ENCODE results near the gene FCMR. TPM values are rescaled to one million over a fixed set of nuclear protein-coding genes. Genes with fewer than 3 reads are reported as not detected.

FCMR gene
- total RNA-seq, 1 donor from 2014 or later, result 8.4 TPM

- peaks cover 2% of the 10 kb centered on the region for H3K27me3 Mint-ChIP-seq (ENCODE audit: unreplicated experiment)
- no peaks in the 10 kb centered on the region for H3K36me3 Mint-ChIP-seq (ENCODE audit: low read depth, unreplicated experiment)
- no peaks in the 10 kb centered on the region for H3K4me1 Mint-ChIP-seq (ENCODE audit: unreplicated experiment)
- no peak for DNase-seq (ENCODE audit: low spot score)
- H3K27ac Mint-ChIP-seq (ENCODE audit: unreplicated experiment), result no peak overlapping the region
- H3K9me3 Mint-ChIP-seq (ENCODE audit: unreplicated experiment), result no peaks in the 10 kb centered on the region
- H3K4me3 Mint-ChIP-seq (ENCODE audit: unreplicated experiment), result no peak overlapping the region
- TF ChIP-seq CTCF (IDR thresholded peaks at IDR 0.05; ENCODE audit: unreplicated experiment), result no peak
These were observed 10.4 kb upstream of the FCMR start for GRCh38 chr1:206932177-206932576.

- Mint-ChIP-seq H3K9me3 (ENCODE audit: unreplicated experiment) (no peaks in the 10 kb centered on the region), H3K36me3 (ENCODE audit: low read depth, unreplicated experiment) (no peaks in the 10 kb centered on the region), H3K4me1 (ENCODE audit: unreplicated experiment) (no peaks in the 10 kb centered on the region), H3K27me3 (ENCODE audit: unreplicated experiment) (peaks cover 2% of the 10 kb centered on the region), H3K27ac (ENCODE audit: unreplicated experiment) (no peak overlapping the region), H3K4me3 (ENCODE audit: unreplicated experiment) (no peak overlapping the region)
- TF ChIP-seq CTCF (IDR thresholded peaks at IDR 0.05; ENCODE audit: unreplicated experiment), result no peak
- no peak for DNase-seq (ENCODE audit: low spot score)
These were observed 10.0 kb upstream of the FCMR start for GRCh38 chr1:206931709-206932108.

- TF ChIP-seq CTCF (IDR thresholded peaks at IDR 0.05; ENCODE audit: unreplicated experiment), result no peak
- H3K27ac Mint-ChIP-seq (ENCODE audit: unreplicated experiment), result no peak overlapping the region
These were observed 8.6 kb upstream of the FCMR start for GRCh38 chr1:206930210-206930798.

GRCh38 chr1:206929524-206929923 is 7.8 kb upstream of the FCMR start:
- Mint-ChIP-seq H3K27ac (ENCODE audit: unreplicated experiment) (no peak overlapping the region), H3K4me1 (ENCODE audit: unreplicated experiment) (no peaks in the 10 kb centered on the region), H3K9me3 (ENCODE audit: unreplicated experiment) (no peaks in the 10 kb centered on the region), H3K36me3 (ENCODE audit: low read depth, unreplicated experiment) (no peaks in the 10 kb centered on the region), H3K27me3 (ENCODE audit: unreplicated experiment) (peaks cover 2% of the 10 kb centered on the region), H3K4me3 (ENCODE audit: unreplicated experiment) (no peak overlapping the region)
- no peak for TF ChIP-seq CTCF (IDR thresholded peaks at IDR 0.05; ENCODE audit: unreplicated experiment)
- no peak for DNase-seq (ENCODE audit: low spot score)

More at GRCh38 chr1:206930210-206930798, 8.6 kb upstream of the FCMR start:
- Mint-ChIP-seq H3K4me1 (ENCODE audit: unreplicated experiment) (no peaks in the 10 kb centered on the region), H3K27me3 (ENCODE audit: unreplicated experiment) (peaks cover 2% of the 10 kb centered on the region), H3K36me3 (ENCODE audit: low read depth, unreplicated experiment) (no peaks in the 10 kb centered on the region), H3K9me3 (ENCODE audit: unreplicated experiment) (no peaks in the 10 kb centered on the region), H3K4me3 (ENCODE audit: unreplicated experiment) (no peak overlapping the region)
- no peak for DNase-seq (ENCODE audit: low spot score)

GRCh38 chr1:206926286-206926685 is 4.5 kb upstream of the FCMR start:
- Mint-ChIP-seq H3K4me3 (ENCODE audit: unreplicated experiment) (no peak overlapping the region), H3K4me1 (ENCODE audit: unreplicated experiment) (peaks cover 2% of the 10 kb centered on the region), H3K27ac (ENCODE audit: unreplicated experiment) (no peak overlapping the region), H3K9me3 (ENCODE audit: unreplicated experiment) (no peaks in the 10 kb centered on the region), H3K27me3 (ENCODE audit: unreplicated experiment) (no peaks in the 10 kb centered on the region), H3K36me3 (ENCODE audit: low read depth, unreplicated experiment) (no peaks in the 10 kb centered on the region)
- no peak for DNase-seq (ENCODE audit: low spot score)
- no peak for TF ChIP-seq CTCF (IDR thresholded peaks at IDR 0.05; ENCODE audit: unreplicated experiment)

Data from endothelial cell (in vitro differentiated cells).